Activated T-helper 1 cell treated with anti-CD3 and anti-CD28 coated beads, Interleukin-12 subunit alpha, Interleukin-12 subunit beta, Interleukin-2, Interleukin-4 antibody, amounts not matched to agents 30 ng/mL and 10 ng/mL and 1 ng/mL, durations not matched to agents 14 hours and 24 hours and 36 hours (primary cell): ENCODE data around the gene MARK4. TPM values are rescaled to one million over a fixed set of nuclear protein-coding genes. Genes with fewer than 3 reads are reported as not detected.

Source experiments
- DNase-seq: peaks from one replicate; pipeline ENCODE4 v3.0.0; 2021; ENCODE audit warnings: low spot score
- H3K27ac Mint-ChIP-seq: one replicate; pipeline ENCODE4 v1.8.0; 2021; ENCODE audit warnings: mild to moderate bottlenecking, mixed read lengths
- H3K27me3 Mint-ChIP-seq: one replicate; pipeline ENCODE4 v1.8.0; 2022; ENCODE audit warnings: mild to moderate bottlenecking, moderate library complexity, mixed read lengths; ENCODE audit not compliant: insufficient read depth
- H3K36me3 Mint-ChIP-seq: one replicate; pipeline ENCODE4 v1.8.0; 2021; ENCODE audit warnings: low read depth, mixed read lengths
- H3K4me1 Mint-ChIP-seq: one replicate; pipeline ENCODE4 v1.8.0; 2021; ENCODE audit warnings: low read depth, mixed read lengths
- H3K4me3 Mint-ChIP-seq: one replicate; pipeline ENCODE4 v1.8.0; 2021; ENCODE audit warnings: mild to moderate bottlenecking, moderate library complexity, mixed read lengths
- H3K9me3 Mint-ChIP-seq: one replicate; pipeline ENCODE4 v1.8.0; 2021; ENCODE audit warnings: mixed read lengths
- intact Hi-C: fragments of 100-400 bp; cut with micrococcal nuclease; formaldehyde crosslinking; loops from one replicate; pipeline ENCODE4 v1.15.1; 2024
- total RNA-seq: library from RNA; stranded (reverse); gene quantifications from 2 replicates; pipeline ENCODE4 v1.2.3, GENCODE V29; 2022

MARK4 gene
- total RNA-seq, 1 donor from 2014 or later, result 27.2 TPM

GRCh38 chr19:45249261-45250033 is 1.6 kb upstream of the MARK4 start:
- peak overlapping the region; percentile 30 for H3K4me3 Mint-ChIP-seq
- H3K36me3 Mint-ChIP-seq, result no peaks in the 10 kb centered on the region
- peaks cover 2% of the 10 kb centered on the region for H3K27me3 Mint-ChIP-seq
- intact Hi-C loops, result loop anchor here (5.0 kb wide), 2 partner anchors 172 to 238 kb away; partner anchors contain the start of genes GEMIN7 and ZNF296
- H3K27ac Mint-ChIP-seq, result no peak overlapping the region
- H3K4me1 Mint-ChIP-seq, result peaks cover 19% of the 10 kb centered on the region
- no peaks in the 10 kb centered on the region for H3K9me3 Mint-ChIP-seq
- no peak for DNase-seq

- DNase-seq, result no peak
- no peaks in the 10 kb centered on the region for H3K36me3 Mint-ChIP-seq
- H3K27me3 Mint-ChIP-seq, result peaks cover 2% of the 10 kb centered on the region
- H3K9me3 Mint-ChIP-seq, result no peaks in the 10 kb centered on the region
- intact Hi-C loops, result loop anchor here (5.0 kb wide), 2 partner anchors 173 to 237 kb away; partner anchors contain the start of genes GEMIN7 and ZNF296
- H3K4me1 Mint-ChIP-seq, result peaks cover 19% of the 10 kb centered on the region
- peak overlapping the region; percentile 87 for H3K4me3 Mint-ChIP-seq
- peak overlapping the region; percentile 70 for H3K27ac Mint-ChIP-seq
Measured at GRCh38 chr19:45250216-45250831, 747 bp upstream of the MARK4 start.

GRCh38 chr19:45251452-45252354 is 632 bp downstream of the MARK4 start:
- H3K4me1 Mint-ChIP-seq, result peaks cover 19% of the 10 kb centered on the region
- H3K4me3 Mint-ChIP-seq, result peak overlapping the region; percentile 75
- H3K27me3 Mint-ChIP-seq, result peaks cover 2% of the 10 kb centered on the region
- no peaks in the 10 kb centered on the region for H3K36me3 Mint-ChIP-seq
- intact Hi-C loops, result loop anchor here (1.0 to 5.0 kb wide), 4 partner anchors 73 to 236 kb away; partner anchors contain the start of genes BLOC1S3, ERCC2, GEMIN7 and TRAPPC6A
- no peaks in the 10 kb centered on the region for H3K9me3 Mint-ChIP-seq
- no peak for DNase-seq
- H3K27ac Mint-ChIP-seq, result peak overlapping the region; percentile 70

DNA sequence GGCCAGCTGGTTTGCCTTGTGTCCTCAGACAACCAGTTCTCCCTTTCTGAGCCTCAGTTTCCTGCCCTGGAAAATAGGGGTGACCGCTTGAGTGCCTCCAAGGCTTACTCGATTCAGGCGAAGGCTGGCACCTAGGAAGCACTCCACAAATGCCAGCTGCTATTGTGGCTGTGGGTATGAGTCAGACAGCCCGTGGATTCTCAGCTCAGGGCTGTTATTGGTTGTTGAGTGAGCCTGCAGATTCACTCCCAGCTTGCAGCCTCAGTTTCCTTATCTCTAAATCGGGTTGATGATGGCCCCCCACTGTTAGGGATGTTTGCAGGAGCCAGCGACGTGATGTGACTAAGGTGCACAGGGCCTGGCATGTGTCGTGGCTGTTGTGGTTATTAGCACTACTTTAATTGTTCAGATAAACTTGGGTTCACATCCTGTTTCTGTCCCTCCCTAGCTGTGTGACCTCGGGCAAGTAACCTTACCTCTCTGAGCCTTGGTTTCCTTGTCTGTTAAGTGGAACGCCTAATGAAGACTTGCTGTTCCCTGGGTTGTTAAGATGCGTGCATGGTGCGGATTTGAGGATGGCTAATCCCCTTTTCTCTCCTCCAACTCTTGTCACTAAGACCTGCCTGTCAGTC is 2.4 kb downstream of the MARK4 start:
- Mint-ChIP-seq H3K4me1 (peaks cover 19% of the 10 kb centered on the region), H3K27ac (no peak overlapping the region), H3K27me3 (peaks cover 2% of the 10 kb centered on the region), H3K4me3 (peak overlapping the region; percentile 75), H3K36me3 (no peaks in the 10 kb centered on the region), H3K9me3 (no peaks in the 10 kb centered on the region)
- no peak for DNase-seq
- intact Hi-C loops, result loop anchor here (5.0 kb wide), 2 partner anchors 176 to 234 kb away; partner anchors contain the start of genes GEMIN7 and ZNF296

- Mint-ChIP-seq H3K36me3 (no peaks in the 10 kb centered on the region), H3K4me1 (peaks cover 19% of the 10 kb centered on the region), H3K27me3 (peaks cover 2% of the 10 kb centered on the region), H3K27ac (no peak overlapping the region), H3K9me3 (no peaks in the 10 kb centered on the region), H3K4me3 (peak overlapping the region; percentile 75)
- DNase-seq, result no peak
- intact Hi-C loops, result loop anchor here (5.0 kb wide), 2 partner anchors 177 to 233 kb away; partner anchors contain the start of genes GEMIN7 and ZNF296
Measured at GRCh38 chr19:45254044-45254531, 3.0 kb downstream of the MARK4 start.

DNA sequence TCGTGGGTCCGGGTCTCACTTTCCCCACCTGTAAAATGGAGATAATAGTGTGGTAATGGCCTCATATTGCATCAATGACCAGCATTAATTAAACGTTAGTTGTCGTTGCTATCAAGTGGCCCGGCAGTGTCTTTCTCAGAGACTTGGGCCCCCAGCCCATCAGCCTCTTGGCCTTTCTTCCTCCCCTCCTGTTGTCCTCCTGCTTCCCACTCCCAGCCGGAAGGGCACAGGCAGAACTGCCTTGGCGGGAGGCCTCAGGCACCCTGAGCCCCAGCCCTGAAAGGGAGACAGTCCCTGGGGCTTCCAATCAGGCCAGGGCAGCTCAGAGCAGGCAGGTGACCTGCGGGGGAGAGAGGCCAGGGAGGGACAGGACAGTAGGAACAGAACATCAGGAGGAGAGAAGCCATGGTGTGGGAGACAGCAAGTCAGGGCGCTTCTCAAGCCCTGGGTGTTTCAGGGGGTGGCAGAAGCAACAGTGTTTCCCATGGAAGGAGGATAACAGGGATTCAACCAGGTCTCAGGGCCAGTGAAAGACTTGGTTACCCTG is 4.6 kb downstream of the MARK4 start:
- H3K4me1 Mint-ChIP-seq, result peaks cover 17% of the 10 kb centered on the region
- intact Hi-C loops, result no loop called here
- no peak overlapping the region for H3K4me3 Mint-ChIP-seq

GRCh38 chr19:45256836-45257235 is 5.8 kb downstream of the MARK4 start:
- Mint-ChIP-seq H3K9me3 (no peaks in the 10 kb centered on the region), H3K27ac (no peak overlapping the region), H3K4me1 (peaks cover 13% of the 10 kb centered on the region), H3K27me3 (no peaks in the 10 kb centered on the region), H3K36me3 (no peaks in the 10 kb centered on the region), H3K4me3 (no peak overlapping the region)
- intact Hi-C loops, result no loop called here
- no peak for DNase-seq

More for the DNA sequence above, 4.6 kb downstream of the MARK4 start:
- no peak overlapping the region for H3K27ac Mint-ChIP-seq
- no peaks in the 10 kb centered on the region for H3K27me3 Mint-ChIP-seq
- no peaks in the 10 kb centered on the region for H3K9me3 Mint-ChIP-seq
- no peaks in the 10 kb centered on the region for H3K36me3 Mint-ChIP-seq
- DNase-seq, result no peak

DNA sequence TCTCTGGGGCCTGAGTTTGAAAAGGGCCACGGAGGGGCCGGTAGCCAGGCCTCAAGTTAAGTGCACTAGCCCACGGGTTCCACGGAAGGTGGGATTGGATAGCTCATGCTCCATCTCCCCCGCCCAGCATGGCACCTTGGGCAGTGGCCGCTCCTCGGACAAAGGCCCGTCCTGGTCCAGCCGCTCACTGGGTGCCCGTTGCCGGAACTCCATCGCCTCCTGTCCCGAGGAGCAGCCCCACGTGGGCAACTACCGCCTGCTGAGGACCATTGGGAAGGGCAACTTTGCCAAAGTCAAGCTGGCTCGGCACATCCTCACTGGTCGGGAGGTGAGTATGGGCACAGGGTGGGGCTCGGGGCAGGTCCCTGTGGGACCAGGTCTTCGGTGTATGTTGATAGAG is 7.8 kb downstream of the MARK4 start:
- Mint-ChIP-seq H3K27ac (no peak overlapping the region), H3K4me3 (no peak overlapping the region), H3K9me3 (no peaks in the 10 kb centered on the region), H3K27me3 (no peaks in the 10 kb centered on the region), H3K36me3 (no peaks in the 10 kb centered on the region), H3K4me1 (no peaks in the 10 kb centered on the region)
- intact Hi-C loops, result no loop called here
- DNase-seq, result no peak

GRCh38 chr19:45262570-45262969 is 11.5 kb downstream of the MARK4 start:
- H3K4me3 Mint-ChIP-seq, result no peak overlapping the region
- no peaks in the 10 kb centered on the region for H3K36me3 Mint-ChIP-seq
- DNase-seq, result no peak
- no peaks in the 10 kb centered on the region for H3K9me3 Mint-ChIP-seq
- H3K4me1 Mint-ChIP-seq, result no peaks in the 10 kb centered on the region
- no peak overlapping the region for H3K27ac Mint-ChIP-seq
- intact Hi-C loops, result no loop called here
- H3K27me3 Mint-ChIP-seq, result no peaks in the 10 kb centered on the region

- Mint-ChIP-seq H3K27me3 (no peaks in the 10 kb centered on the region), H3K4me1 (no peaks in the 10 kb centered on the region), H3K27ac (no peak overlapping the region), H3K4me3 (no peak overlapping the region), H3K36me3 (no peaks in the 10 kb centered on the region), H3K9me3 (no peaks in the 10 kb centered on the region)
- no peak for DNase-seq
- intact Hi-C loops, result no loop called here
Measured at GRCh38 chr19:45263013-45263412, 11.9 kb downstream of the MARK4 start.

- Mint-ChIP-seq H3K9me3 (no peaks in the 10 kb centered on the region), H3K4me3 (no peak overlapping the region), H3K27ac (no peak overlapping the region), H3K27me3 (no peaks in the 10 kb centered on the region), H3K4me1 (no peaks in the 10 kb centered on the region), H3K36me3 (no peaks in the 10 kb centered on the region)
- intact Hi-C loops, result no loop called here
- DNase-seq, result no peak
Measured at GRCh38 chr19:45264781-45265317, 13.8 kb downstream of the MARK4 start.

GRCh38 chr19:45265375-45265774 is 14.3 kb downstream of the MARK4 start:
- Mint-ChIP-seq H3K4me1 (no peaks in the 10 kb centered on the region), H3K4me3 (no peak overlapping the region), H3K27ac (no peak overlapping the region), H3K27me3 (no peaks in the 10 kb centered on the region), H3K9me3 (no peaks in the 10 kb centered on the region), H3K36me3 (no peaks in the 10 kb centered on the region)
- intact Hi-C loops, result no loop called here
- DNase-seq, result no peak
